Adipose tissue (tissue), 3 donors: Measurements from ENCODE around the gene C10orf90. TPM values are rescaled to one million over a fixed set of nuclear protein-coding genes. Genes with fewer than 3 reads are reported as not detected.

Experiments
- H3K27ac ChIP-seq: one replicate; pipeline ENCODE4 v1.5.1; 2013; ENCODE audit warnings: low read depth, low read length
- WGBS, 3 donors: extraction: QIAGEN DNeasy Blood & Tissue Kit; methylation state at CpG; one replicate each; pipeline ENCODE4 v1.1.7; 2013; 5-methylcytosine and 5-hydroxymethylcytosine counted together
- polyA plus RNA-seq, 3 donors: library from polyadenylated mRNA; stranded (reverse); fragments of 200-250 nt; gene quantifications; one replicate each; pipeline ENCODE4 v1.2.3, GENCODE V29; 2013
- donor health status: healthy with polysubstance abuse.
- donor health status: Bipolar disorder and iron deficiency.
- donor health status: healthy.

Gene C10orf90
- polyA plus RNA-seq, 3 donors, result 0.12 to 0.48 TPM; not detected in 1

DNA sequence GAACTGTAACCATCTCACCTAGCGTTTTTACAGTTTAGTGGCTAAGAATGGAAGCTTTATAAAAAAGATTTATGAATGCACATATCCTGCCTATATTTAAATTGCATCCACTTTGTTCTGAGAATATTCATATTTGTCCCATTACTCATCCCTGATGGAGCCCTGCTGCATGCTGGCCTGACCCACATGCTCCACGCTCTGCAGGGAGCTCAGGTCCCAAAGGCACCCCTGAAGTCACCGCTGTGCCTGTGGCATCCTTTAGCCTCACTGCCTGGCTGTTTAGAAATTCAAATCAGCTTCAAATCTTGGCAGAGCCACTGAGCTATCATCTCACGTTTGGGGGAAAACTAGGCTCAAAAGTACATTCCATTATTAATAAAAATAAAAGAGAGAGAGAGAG, 24.4 kb downstream of the C10orf90 start:
- H3K27ac ChIP-seq, result no peak overlapping the region
- whole genome bisulfite sequencing, 3 donors, result 57 to 69% (median 62%) methylated on average over 4 of the region's 4 CpGs

DNA sequence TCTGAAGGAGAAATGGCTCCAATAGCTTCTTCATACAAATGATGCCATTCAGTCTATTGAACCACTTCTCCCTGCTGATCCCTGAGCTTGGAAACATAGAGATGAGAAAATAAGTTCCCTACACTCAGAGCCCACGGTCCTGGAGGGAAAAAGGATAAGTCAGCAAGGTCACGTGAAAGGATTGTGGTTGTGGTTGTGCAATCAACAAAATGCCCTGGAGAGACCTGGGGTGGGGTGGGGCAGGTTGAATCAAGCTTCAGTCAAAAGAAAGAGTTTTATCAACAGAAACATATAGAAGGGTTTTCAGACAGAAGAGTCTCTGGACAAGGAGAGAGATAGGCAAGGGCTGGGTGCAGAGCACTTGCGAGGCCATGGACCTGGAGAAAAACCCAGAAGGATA, 30.1 kb downstream of the C10orf90 start:
- 58 to 64% (median 59%) methylated on average over 3 of the region's 3 CpGs for WGBS, 3 donors
- no peak overlapping the region for H3K27ac ChIP-seq

DNA sequence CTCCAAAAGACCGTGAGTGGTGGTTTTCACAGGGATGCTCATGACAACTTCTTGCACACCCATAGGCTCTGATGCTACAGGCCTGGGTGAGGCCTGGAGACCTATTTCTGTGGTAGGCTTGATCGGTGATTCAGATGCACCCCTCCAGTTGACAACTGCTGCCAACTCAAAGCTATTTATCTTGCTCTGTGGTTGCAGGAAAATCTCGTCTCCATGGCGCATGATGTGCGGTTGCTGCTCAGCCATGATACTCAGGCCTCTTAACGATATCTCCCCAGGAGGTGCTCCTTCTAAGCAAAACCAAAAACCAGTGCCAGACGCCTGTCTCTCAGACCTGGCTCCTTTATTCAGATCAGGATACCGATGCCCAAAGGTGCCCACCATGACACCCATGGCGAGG, 31.4 kb downstream of the C10orf90 start:
- 92 to 96% (median 92%) methylated on average over 9 of the region's 9 CpGs for WGBS, 3 donors
- H3K27ac ChIP-seq, result no peak overlapping the region

DNA sequence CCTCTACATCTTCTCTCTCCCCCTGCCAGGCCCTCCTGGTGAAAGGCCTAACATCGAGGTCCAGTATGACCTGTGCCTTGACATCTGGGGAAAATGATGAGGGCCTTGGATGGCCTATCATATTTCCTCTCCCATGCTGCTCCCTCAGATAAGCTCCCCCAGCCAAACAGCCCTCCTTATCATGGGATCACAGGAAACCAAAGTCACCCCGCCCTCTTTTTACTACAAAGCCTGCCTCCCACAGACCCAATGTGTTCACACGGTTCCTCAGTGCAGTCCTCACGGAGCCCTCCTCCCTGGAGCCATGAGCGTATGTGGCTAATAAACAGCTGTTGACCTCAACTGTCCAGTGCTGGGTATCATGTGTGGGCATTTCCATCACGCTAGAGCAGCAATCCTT, 32.0 kb downstream of the C10orf90 start:
- 53 to 80% (median 63%) methylated on average over 6 of the region's 6 CpGs for WGBS, 3 donors
- H3K27ac ChIP-seq, result no peak overlapping the region

DNA sequence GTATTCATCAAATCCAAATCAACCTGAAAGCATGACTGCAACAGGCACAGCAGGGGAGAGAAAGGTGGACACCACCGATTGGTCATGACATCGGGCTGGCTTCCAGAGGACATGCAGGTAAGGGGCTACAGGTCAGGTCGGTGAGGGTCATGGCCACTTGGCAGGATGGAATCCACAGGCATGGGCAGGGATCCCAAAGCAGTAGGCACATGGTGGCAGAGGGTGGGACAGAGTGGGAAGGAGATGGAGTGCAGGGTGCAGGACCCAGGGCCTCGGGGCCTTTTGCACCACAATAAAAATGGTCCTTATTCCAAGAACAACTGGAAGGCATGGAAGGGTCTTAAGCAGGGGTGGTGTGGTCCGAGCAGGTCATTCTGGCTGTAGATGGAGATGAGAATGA, 33.0 kb downstream of the C10orf90 start:
- WGBS, 3 donors, result 88 to 91% (median 89%) methylated on average over 5 of the region's 5 CpGs
- no peak overlapping the region for H3K27ac ChIP-seq

DNA sequence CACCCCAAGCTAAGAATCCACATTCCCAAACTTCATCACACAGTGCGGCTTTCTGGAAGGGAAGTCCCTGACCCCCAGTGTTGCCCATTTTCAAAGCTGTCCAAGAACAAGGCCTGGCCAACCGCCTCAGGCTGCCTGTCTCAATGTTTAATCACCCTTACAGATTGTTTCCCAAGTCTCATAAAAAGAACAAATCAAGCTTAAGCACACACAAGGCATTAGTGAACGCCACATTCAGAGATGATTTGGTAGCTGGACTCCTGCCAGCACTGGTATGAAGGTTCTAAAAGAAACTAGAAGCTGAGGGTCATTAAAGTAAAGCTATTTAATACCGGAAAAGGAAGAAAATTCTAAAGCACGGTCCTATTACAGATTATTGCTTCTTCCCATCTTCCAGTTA, 35.6 kb downstream of the C10orf90 start:
- no peak overlapping the region for H3K27ac ChIP-seq
- WGBS, 3 donors, result 71 to 75% (median 72%) methylated on average over 5 of the region's 5 CpGs

DNA sequence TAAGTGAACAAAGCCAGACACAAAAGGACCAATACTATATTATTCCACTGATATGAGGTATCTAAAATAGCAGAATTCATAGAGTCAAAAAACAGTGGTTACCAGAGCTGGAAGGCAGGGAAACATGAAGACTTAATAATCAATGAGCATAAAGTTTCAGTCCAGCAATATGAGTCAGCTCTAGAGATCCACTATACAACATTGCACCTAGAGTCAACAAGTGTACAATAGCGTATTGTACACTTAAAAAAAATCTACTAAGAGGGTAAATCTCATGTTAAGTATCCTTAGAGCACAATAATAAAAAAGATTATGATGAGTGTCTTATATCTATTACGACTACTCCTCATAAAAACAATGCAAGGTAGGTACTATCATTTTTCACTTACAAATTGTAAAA, 36.1 kb downstream of the C10orf90 start:
- WGBS, 3 donors, result 84 to 87% (median 86%) methylated on average over 2 of the region's 2 CpGs
- no peak overlapping the region for H3K27ac ChIP-seq

DNA sequence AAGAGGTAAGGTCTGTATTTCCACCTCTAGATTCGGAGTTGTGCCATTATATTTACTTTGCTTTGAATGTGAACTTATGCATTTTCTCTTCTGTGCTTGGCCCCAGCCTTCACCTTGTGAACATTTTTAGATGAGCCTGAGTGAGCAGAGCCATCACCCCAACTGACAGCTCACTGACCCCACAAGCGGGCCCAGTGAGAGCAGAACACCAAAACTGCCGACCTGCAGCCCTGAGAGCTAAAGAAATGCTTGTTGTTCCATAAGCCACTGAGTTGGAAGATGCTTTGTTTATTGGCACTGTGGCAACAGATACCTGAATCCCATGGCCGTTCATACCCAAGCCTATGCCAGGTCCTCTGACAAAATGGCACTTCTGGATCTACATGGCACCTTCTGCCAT, 37.8 kb downstream of the C10orf90 start:
- H3K27ac ChIP-seq, result no peak overlapping the region

DNA sequence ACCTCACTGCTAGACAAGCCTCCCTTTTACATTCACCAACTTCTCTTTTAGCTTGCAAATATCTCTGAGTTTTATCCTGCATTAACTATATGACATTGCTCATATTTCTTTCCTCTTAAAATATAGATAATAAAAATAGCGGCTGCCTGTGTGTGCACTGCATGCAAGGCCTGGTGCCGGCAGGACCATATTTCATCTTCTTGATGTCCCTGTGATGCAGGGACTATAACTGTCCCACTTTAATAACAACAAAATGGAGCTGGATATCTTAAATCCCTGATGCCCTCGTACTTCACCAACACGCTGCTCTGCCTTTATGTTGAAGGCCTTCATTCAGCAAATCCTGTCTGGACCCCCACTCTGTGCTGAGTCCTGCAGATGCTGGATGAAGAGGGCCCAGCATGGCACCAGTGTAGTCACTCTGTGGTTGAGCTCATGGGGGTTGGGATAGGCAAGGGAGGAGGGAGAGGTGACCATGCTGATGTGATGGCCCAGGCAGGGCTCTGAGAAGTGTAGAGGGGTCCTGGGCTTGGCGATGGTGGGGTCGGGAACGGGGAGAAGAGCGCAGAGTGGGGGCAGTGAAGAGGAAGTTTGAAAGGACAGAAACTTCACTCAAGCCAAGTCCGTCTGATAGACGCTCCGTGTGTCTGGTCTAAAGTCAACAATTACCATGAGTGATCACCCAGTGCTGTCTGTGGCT, 40.4 kb downstream of the C10orf90 start:
- 76 to 90% (median 84%) methylated on average over 11 of the region's 11 CpGs for WGBS, 3 donors
- no peak overlapping the region for H3K27ac ChIP-seq

More for the DNA sequence above, 37.8 kb downstream of the C10orf90 start:
- 78 to 86% (median 83%) methylated on average over 4 of the region's 4 CpGs for WGBS, 3 donors

DNA sequence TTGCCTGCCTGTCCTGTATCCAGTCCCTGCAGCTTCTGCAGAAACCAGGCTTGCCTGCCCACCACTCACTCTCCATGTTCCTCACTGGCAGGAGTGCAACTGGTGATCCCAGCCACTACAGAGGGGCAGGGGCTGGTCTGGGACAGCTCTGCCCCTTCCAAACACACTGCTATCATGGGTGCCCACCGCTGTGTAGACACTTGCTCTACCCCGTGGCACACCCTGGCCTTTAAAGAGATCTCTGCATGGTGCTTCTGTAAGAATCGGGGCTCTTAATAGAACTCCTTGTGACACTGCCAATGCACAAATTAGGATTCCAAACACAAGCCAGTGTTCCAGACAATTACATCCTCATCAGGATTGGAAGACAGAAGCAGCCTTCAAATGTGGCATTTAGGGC, 41.7 kb downstream of the C10orf90 start:
- H3K27ac ChIP-seq, result no peak overlapping the region
- WGBS, 3 donors, result 78 to 85% (median 82%) methylated on average over 3 of the region's 3 CpGs

DNA sequence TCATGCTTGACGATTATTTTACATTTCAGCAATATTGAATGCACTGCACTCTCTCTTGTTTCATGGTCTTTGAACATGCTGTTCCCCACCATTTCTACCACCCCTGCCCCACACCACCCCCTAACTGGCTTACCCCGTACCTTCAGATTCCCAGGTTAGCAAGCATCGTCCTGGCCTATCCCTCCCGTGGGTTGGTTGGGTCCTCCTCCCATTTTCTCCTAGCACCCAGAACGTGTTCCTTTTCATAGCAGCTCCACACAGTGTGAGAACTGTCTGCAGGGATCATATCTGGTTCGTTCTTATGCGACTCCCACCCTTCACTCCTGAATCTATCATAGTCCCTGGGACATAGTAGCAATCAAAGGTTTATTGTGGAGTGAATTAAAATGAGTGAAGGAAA, 48.6 kb downstream of the C10orf90 start:
- WGBS, 3 donors, result 86 to 92% (median 92%) methylated on average over 7 of the region's 7 CpGs
- H3K27ac ChIP-seq, result no peak overlapping the region

DNA sequence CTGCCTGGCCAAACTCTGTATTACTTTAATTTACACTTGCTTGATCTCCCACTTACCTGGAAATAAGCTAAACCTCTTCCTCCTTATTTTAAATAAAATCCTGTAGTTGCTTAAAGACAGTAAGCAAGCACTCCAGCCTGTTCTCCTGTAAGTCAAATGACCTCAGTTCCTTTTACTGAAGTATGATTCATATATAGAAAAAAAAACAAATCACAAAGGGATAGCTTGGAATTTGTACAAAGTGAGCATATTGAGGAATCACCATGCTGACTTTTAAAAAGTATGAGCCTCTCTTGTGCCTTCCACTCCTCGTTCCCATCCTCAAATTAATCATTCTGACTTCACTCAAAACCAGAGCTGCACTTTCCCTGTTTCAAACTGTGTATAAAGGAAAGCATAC, 52.0 kb downstream of the C10orf90 start:
- 42 to 61% (median 45%) methylated on average over 1 of the region's 1 CpG for WGBS, 3 donors
- H3K27ac ChIP-seq, result no peak overlapping the region

DNA sequence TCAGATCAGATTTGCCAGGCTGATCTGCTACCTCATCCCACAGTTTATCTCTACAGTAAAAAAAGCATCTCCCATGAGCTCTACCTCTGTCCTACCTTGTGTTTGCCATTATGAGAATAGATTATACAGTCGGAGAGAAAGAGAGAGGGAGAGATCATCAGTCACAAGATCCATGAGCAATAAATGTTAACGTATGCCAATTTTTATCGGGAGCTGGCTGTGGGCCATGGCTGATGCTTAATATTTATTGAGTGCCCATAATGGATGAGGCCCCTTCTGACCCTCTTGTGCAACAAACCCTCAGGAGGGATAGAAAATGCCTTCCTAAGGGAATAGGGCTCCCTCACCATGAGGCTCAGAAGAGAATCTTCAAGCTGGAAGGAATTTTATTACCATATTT, 52.8 kb downstream of the C10orf90 start:
- whole genome bisulfite sequencing, 3 donors, result 54 to 75% (median 73%) methylated on average over 3 of the region's 3 CpGs
- no peak overlapping the region for H3K27ac ChIP-seq

DNA sequence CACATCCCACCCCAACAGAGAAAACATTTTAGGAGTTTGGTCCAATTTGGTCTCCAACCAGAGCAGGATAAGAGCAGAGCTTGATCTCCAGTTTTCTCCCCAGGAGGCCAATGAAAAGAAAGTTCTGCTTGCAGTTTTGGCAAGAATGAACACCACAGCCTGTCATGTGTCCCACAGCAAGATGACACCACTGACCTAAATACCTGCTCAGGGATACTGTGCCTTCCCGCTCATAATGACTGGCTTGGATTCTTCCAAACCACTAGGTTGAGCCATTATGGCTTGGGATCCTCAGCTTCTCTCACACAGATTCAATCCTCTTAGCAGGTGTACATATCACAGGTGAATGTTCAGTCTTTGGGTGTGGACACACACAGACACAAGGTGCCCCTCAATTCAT, 53.3 kb downstream of the C10orf90 start:
- 90 to 100% (median 91%) methylated on average over 1 of the region's 1 CpG for WGBS, 3 donors
- no peak overlapping the region for H3K27ac ChIP-seq

DNA sequence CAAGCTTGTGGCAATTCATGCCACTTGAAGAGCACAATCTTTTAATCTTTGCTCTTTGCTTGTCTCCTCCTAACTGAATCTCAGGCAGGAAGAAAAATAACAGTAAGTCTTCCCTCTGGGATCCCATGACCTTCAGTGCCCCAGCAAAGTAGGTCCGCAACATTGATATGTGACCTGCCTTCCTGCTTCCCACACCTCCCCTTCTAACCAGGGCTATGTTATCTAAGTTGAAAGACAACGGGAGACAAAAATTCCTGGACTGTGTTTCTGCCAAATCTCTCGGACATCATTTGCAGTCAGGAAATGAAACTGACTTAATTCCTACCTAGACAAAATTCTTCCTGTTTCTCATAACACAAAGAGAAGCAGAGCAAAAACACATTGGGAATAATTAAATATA, 53.8 kb downstream of the C10orf90 start:
- no peak overlapping the region for H3K27ac ChIP-seq
- WGBS, 3 donors, result 29 to 59% (median 37%) methylated on average over 3 of the region's 3 CpGs

DNA sequence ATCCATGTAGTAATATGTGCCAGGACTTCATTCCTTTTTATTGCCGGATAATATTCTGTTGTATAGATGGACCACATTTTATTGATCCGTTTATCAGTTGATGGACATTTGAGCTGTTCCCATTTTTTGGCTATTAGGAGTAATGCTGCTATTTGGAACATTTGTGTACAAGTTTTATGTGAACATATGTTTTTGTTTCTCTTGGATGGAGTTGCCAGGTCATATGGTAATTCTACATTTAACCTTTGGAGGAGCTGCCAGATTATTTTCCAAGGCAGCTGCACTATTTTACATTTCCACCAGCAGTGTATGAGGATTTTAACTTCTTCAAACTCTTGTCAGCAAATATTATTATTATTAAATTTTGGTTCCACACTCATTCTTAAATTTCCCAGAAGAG, 59.2 kb downstream of the C10orf90 start:
- WGBS, 3 donors, result 85 to 92% (median 92%) methylated on average over 2 of the region's 2 CpGs
- no peak overlapping the region for H3K27ac ChIP-seq

DNA sequence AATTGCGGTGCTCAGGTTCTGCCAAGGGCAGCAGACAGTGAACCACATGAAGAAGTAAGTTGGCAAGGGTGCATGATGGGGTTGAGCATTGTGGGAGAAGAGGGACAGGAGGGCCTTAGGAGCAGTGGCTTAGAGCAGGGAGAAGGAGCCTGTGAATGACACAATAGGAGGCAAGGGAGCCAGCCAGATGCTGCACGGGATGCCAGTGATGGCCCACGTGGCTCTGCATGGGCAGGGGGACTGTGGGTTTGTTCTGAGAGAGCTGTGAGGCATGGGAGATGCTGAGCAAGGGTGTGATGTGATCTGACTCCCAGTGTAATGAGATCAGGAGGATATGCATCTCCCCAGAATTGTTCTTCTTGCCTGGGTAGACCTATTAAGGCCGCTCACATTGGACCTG, 60.9 kb downstream of the C10orf90 start:
- WGBS, 3 donors, result 66 to 73% (median 71%) methylated on average over 4 of the region's 4 CpGs
- H3K27ac ChIP-seq, result no peak overlapping the region

DNA sequence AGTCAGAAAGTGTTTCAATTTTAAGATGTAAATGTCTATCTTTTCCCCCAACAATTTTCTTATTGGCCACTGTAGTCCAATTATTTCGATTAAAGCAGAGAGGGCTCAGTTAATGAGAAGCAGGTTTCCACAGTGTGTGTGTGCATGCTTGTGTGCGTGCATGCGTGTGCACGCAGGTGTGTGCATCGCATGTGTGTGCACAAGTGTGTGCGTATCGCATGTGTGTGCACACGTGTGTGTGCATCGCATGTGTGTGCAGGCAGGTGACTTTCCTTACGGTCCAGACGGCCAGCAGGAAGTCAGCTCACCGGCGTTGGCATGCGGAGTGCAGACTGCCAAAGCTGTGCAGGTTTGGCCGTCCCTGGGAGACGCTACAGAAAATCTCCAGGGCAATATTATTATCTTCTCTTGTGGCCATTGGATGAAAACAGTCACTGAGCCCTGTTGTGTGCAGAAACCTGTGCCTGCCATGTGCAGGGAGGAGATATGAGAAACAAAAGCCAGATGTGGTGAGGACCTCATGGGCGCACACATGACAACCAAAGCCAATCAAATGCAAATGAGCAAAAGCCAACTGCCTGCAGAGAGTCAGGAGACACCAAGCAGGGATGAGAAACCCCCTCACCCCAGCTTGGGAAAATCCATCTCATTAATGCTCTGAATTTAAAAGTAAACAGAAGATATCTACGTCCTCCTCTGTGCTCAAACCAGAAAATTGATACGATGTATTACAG, 70.4 kb downstream of the C10orf90 start:
- no peak overlapping the region for H3K27ac ChIP-seq
- 77 to 83% (median 81%) methylated on average over 19 of the region's 19 CpGs for WGBS, 3 donors

DNA sequence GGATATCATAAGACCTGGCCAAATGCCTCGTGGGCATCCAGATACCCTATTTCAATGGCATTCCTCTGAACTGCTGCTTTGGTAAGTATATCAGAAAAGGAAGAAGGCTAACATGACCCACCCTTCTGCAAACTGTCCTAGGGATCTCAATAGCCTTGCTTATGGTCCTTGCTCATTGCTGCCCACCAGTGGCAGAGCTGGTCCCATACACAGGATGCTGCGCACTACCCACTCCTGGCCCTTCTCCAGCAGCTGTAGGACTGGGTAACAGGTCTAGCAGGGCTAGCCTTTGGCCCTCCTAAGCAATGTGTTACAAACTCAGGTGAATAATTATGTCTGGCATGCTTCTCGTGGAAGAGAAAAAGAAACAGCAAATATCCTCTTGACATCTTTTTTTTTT, 72.5 kb downstream of the C10orf90 start:
- H3K27ac ChIP-seq, result no peak overlapping the region
- 19 to 48% (median 47%) methylated on average over 3 of the region's 3 CpGs for WGBS, 3 donors

DNA sequence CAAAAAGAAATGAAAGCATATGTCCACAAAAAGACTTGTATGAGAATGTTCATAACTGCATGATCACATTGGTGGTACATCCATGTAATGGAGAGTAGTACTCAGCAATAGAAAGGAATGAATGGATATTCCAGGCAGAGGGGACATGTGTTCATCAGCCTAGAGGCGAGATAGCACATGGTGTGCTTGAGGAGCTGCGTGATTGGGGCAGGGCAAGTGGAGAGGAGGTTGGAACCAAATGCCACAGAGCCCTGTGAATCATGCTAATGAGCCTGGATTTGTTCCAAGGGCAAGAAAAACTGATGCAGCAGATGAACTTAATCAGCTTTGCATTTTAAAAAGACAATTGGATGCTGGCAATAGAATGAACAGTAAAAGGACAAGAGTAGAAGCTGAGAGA, 73.3 kb downstream of the C10orf90 start:
- no peak overlapping the region for H3K27ac ChIP-seq
- WGBS, 3 donors, result 77 to 84% (median 81%) methylated on average over 2 of the region's 2 CpGs
